ENCODE data around the gene ARHGAP9.

DNA sequence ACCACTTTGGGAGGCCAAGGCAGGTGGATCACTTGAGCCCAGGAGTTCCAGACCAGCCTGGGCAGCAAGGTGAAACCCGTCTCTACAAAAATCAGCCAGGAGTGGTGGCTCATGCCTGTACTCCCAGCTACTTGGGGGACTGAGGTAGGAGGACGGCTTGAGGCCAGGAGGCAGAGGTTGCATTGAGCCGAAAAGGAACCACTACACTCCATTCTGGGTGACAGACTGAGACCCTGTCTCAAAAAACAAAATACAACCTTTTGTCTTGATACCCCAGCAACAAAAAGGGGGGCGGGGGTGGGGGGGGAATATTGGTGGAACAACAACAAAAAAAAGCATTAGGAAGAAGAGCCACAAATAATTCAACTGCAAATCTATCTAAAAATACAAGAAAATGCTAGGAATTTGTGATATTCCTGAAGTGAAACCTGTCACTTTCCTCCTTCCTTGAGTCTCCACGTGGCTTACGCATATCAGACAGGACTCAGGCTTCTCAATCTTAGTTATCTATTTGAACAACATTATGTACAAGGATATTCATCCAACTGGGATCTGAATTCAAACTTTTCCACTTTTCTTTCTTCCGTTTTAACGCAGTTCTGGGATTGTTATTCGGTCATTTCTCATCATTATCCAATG is 50.1 kb downstream of the ARHGAP9 start:
- TF ChIP-seq, protein P1, sequence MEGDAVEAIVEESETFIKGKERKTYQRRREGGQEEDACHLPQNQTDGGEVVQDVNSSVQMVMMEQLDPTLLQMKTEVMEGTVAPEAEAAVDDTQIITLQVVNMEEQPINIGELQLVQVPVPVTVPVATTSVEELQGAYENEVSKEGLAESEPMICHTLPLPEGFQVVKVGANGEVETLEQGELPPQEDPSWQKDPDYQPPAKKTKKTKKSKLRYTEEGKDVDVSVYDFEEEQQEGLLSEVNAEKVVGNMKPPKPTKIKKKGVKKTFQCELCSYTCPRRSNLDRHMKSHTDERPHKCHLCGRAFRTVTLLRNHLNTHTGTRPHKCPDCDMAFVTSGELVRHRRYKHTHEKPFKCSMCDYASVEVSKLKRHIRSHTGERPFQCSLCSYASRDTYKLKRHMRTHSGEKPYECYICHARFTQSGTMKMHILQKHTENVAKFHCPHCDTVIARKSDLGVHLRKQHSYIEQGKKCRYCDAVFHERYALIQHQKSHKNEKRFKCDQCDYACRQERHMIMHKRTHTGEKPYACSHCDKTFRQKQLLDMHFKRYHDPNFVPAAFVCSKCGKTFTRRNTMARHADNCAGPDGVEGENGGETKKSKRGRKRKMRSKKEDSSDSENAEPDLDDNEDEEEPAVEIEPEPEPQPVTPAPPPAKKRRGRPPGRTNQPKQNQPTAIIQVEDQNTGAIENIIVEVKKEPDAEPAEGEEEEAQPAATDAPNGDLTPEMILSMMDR (IDR thresholded peaks at IDR 0.05): no peak
- no peak for TF ChIP-seq POLR2A (IDR thresholded peaks at IDR 0.05)
